GM12874 (cell line): Measurements from ENCODE around the gene CA5A.

Experiments used
- CTCF ChIP-seq: IDR thresholded peaks from 2 replicates; pipeline ENCODE4 v1.5.1; 2011; ENCODE audit warnings: low read depth, mild to moderate bottlenecking, control low read depth, low read length, moderate library complexity; ENCODE audit not compliant: insufficient read depth

CA5A gene

GRCh38 chr16:87864331-87864989 is 71.9 kb downstream of the CA5A start:
- no peak for TF ChIP-seq CTCF

GRCh38 chr16:87860553-87861299 is 75.6 kb downstream of the CA5A start:
- TF ChIP-seq CTCF = no peak

- TF ChIP-seq CTCF = no peak
These were observed 79.5 kb downstream of the CA5A start for GRCh38 chr16:87856791-87857228.

GRCh38 chr16:87855852-87856715 is 80.2 kb downstream of the CA5A start:
- no peak for TF ChIP-seq CTCF

- TF ChIP-seq CTCF = no peak
These were observed 81.2 kb downstream of the CA5A start for GRCh38 chr16:87854907-87855683.

GRCh38 chr16:87854053-87854906 is 82.0 kb downstream of the CA5A start:
- no peak for TF ChIP-seq CTCF
